ENCODE measurements around the gene CMSS1.

Gene CMSS1

DNA sequence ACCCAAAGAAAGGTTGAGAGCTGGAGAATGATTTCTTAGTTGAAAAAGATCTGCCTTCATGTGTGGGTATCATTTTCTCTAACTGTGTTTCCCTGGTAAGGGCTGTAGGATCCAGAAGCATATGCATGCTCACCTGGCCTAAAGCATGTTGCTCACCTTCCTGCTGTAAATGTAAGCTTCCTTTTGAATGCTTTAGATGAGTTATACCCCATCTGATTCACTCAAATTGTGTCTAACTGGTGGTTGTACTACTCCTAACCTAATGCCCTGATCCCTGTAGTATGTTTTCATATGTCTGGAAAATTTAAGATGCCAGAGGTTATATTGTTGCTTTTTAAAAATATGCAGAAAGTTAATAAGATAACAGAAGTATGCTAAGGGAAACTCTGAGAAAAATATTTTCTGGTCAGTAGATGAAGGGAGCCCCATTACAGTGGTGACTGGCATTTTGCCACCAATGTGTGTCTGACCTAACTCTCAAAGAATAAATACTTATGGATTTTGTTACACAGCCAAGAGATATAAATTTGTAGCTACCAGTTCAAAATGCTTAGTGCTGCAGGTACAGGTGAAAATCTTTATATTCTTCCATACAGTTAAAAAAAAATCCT, 289.0 kb downstream of the CMSS1 start:
- no peak overlapping the region for H3K4me3 ChIP-seq (replicated peaks; ENCODE audit: insufficient read depth, low read length)
- no peaks in the 10 kb centered on the region for H3K27me3 ChIP-seq (ENCODE audit: insufficient read depth, poor library complexity, severe bottlenecking)
- no peak for DNase-seq (ENCODE audit: low read depth in 1 of 2, low spot score in 1 of 2)
- peak overlapping the region; percentile 74 for H3K27ac ChIP-seq (replicated peaks)
- TF ChIP-seq, protein P1, sequence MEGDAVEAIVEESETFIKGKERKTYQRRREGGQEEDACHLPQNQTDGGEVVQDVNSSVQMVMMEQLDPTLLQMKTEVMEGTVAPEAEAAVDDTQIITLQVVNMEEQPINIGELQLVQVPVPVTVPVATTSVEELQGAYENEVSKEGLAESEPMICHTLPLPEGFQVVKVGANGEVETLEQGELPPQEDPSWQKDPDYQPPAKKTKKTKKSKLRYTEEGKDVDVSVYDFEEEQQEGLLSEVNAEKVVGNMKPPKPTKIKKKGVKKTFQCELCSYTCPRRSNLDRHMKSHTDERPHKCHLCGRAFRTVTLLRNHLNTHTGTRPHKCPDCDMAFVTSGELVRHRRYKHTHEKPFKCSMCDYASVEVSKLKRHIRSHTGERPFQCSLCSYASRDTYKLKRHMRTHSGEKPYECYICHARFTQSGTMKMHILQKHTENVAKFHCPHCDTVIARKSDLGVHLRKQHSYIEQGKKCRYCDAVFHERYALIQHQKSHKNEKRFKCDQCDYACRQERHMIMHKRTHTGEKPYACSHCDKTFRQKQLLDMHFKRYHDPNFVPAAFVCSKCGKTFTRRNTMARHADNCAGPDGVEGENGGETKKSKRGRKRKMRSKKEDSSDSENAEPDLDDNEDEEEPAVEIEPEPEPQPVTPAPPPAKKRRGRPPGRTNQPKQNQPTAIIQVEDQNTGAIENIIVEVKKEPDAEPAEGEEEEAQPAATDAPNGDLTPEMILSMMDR (IDR thresholded peaks at IDR 0.05; ENCODE audit: insufficient read depth, low read length) = no peak
- TF ChIP-seq GABPA (IDR thresholded peaks at IDR 0.05; ENCODE audit: low read depth) (no peak), SPI1 (IDR thresholded peaks at IDR 0.05; ENCODE audit: borderline replicate concordance, low read depth) (no peak), POLR2AphosphoS5 (IDR thresholded peaks at IDR 0.05; ENCODE audit: low read depth) (no peak)
- TF ChIP-seq, protein P2, sequence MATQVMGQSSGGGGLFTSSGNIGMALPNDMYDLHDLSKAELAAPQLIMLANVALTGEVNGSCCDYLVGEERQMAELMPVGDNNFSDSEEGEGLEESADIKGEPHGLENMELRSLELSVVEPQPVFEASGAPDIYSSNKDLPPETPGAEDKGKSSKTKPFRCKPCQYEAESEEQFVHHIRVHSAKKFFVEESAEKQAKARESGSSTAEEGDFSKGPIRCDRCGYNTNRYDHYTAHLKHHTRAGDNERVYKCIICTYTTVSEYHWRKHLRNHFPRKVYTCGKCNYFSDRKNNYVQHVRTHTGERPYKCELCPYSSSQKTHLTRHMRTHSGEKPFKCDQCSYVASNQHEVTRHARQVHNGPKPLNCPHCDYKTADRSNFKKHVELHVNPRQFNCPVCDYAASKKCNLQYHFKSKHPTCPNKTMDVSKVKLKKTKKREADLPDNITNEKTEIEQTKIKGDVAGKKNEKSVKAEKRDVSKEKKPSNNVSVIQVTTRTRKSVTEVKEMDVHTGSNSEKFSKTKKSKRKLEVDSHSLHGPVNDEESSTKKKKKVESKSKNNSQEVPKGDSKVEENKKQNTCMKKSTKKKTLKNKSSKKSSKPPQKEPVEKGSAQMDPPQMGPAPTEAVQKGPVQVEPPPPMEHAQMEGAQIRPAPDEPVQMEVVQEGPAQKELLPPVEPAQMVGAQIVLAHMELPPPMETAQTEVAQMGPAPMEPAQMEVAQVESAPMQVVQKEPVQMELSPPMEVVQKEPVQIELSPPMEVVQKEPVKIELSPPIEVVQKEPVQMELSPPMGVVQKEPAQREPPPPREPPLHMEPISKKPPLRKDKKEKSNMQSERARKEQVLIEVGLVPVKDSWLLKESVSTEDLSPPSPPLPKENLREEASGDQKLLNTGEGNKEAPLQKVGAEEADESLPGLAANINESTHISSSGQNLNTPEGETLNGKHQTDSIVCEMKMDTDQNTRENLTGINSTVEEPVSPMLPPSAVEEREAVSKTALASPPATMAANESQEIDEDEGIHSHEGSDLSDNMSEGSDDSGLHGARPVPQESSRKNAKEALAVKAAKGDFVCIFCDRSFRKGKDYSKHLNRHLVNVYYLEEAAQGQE (IDR thresholded peaks at IDR 0.05; ENCODE audit: insufficient replicate concordance, low read depth) = no peak

DNA sequence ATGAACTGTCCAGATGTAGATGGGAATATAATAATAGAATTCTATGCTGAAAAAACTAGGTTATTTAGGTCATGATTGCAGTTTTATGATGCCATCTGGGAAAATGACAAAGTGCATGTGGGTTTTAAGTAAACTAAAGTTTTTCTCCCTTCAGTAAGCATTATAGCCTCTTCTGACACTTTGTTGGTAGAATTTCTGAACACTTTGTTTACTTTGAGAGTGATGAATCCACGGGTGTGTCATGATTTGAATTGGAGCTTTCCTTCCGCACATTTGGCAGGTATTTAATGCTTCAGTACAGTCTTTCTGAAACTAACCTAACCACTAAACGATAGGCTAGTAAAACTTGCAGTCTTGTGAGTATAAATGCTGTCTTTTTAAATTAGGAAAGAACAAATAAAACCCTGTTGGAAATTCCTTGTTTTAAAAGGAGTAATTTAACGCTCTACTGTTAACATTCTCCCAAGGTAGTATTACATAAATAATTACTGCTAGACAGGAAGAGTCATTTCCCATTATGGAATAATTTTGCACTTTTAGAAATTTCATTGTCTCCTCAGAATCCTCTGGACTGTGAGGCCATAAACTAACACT, 289.7 kb downstream of the CMSS1 start:
- Histone ChIP-seq H3K27me3 (ENCODE audit: insufficient read depth, poor library complexity, severe bottlenecking) (no peaks in the 10 kb centered on the region), H3K27ac (replicated peaks) (no peak overlapping the region), H3K4me3 (replicated peaks; ENCODE audit: insufficient read depth, low read length) (no peak overlapping the region)
- DNase-seq (ENCODE audit: low read depth in 1 of 2, low spot score in 1 of 2) = no peak
- no peak for TF ChIP-seq GABPA (IDR thresholded peaks at IDR 0.05; ENCODE audit: low read depth)
- no peak for TF ChIP-seq SPI1 (IDR thresholded peaks at IDR 0.05; ENCODE audit: borderline replicate concordance, low read depth)
- TF ChIP-seq, protein P1 (IDR thresholded peaks at IDR 0.05; ENCODE audit: insufficient read depth, low read length) = no peak

DNA sequence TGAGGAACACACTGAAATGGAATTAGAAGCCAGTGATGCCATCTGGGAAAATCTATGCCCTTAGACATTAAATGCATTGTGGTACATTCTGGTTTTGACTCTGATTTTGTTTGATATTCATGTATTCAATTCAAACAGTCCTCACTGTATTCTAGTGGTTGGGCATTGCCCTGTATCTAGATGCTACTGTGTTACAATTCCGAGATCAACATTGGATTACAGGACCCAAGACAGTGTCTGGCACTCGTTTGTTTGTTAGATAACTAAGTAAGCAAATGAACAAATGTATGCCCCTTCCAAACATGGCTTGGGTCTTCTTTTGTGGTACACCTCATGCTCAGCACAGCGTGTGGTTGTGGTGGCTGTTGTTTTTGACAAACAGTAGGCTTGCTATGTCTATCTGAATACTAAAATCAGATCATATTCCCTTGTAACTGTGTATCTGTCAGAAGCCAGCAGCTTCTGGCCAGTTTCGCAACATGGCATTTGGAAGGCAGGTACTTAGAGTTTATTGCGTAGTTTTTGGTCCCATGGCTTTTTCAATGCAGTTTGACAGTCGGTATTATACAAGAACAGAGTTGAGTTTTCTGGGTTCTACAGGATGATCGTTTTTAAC, 290.9 kb downstream of the CMSS1 start:
- Histone ChIP-seq H3K27me3 (ENCODE audit: insufficient read depth, poor library complexity, severe bottlenecking) (no peaks in the 10 kb centered on the region), H3K4me3 (replicated peaks; ENCODE audit: insufficient read depth, low read length) (no peak overlapping the region), H3K27ac (replicated peaks) (no peak overlapping the region)
- no peak for DNase-seq (ENCODE audit: low read depth in 1 of 2, low spot score in 1 of 2)
- TF ChIP-seq POLR2AphosphoS5 (IDR thresholded peaks at IDR 0.05; ENCODE audit: low read depth) (no peak), SPI1 (IDR thresholded peaks at IDR 0.05; ENCODE audit: borderline replicate concordance, low read depth) (no peak), GABPA (IDR thresholded peaks at IDR 0.05; ENCODE audit: low read depth) (no peak)
- TF ChIP-seq, protein P1 (IDR thresholded peaks at IDR 0.05; ENCODE audit: insufficient read depth, low read length) = no peak
- TF ChIP-seq, protein P2 (IDR thresholded peaks at IDR 0.05; ENCODE audit: insufficient replicate concordance, low read depth) = no peak
